ENCODE measurements around the gene TRAPPC2. TPM values are rescaled to one million over a fixed set of nuclear protein-coding genes. Genes with fewer than 3 reads are reported as not detected.

Gene TRAPPC2
- total and polyA plus RNA-seq, 4 donors: 6.5 to 18.5 (median 15.3) TPM

DNA sequence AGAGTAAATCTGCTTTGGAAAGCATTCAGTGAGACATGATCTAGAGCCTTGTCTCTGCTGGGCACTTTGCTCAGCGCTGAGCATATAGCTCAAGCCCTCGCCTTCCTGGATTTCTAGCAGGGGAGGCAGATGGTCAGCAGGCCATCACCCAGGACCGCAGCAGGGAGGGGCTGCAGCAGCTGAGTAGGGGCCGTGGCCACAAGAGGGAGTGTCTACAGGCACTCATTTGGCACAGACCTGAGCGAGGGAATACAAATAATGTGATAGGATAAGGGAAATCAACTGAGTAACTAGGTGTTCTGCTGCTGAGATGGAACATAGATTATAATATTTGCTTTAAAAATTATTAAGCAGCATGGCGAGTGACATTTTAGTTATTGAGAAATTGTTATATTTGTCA, 30.3 kb upstream of the TRAPPC2 start:
- DNase-seq (no peak), ATAC-seq (ENCODE audit: low FRiP score) (no peak)
- Histone ChIP-seq H3K4me3 (ENCODE audit: low read length in 2 of 2) (no peak overlapping the region), H3K36me3 (ENCODE audit: control insufficient read depth in 1 of 2, insufficient read depth in 2 of 2, low read length in 1 of 2) (peaks cover 0 to 4% of the 10 kb centered on the region in 2 donors), H3K27me3 (ENCODE audit: control insufficient read depth in 1 of 2, insufficient read depth in 2 of 2, low read length in 1 of 2) (no peaks in the 10 kb centered on the region), H3K9me3 (ENCODE audit: control insufficient read depth, low read length) (no peaks in the 10 kb centered on the region), H3K4me1 (ENCODE audit: control insufficient read depth in 1 of 2, insufficient read depth in 2 of 2, low read length in 2 of 2) (peaks cover 0 to 2% of the 10 kb centered on the region in 2 donors), H3K27ac (ENCODE audit: low read depth in 1 of 2, low read length in 2 of 2) (no peak overlapping the region)
- WGBS, 2 donors: 57 to 70% methylated on average over 6 of the region's 6 CpGs
- intact Hi-C loops (cut with DNase I): loop anchor here in 1 of 2 donors (10.0 kb wide), 1 partner anchor 130 kb away; no protein-coding TSS in a partner anchor

DNA sequence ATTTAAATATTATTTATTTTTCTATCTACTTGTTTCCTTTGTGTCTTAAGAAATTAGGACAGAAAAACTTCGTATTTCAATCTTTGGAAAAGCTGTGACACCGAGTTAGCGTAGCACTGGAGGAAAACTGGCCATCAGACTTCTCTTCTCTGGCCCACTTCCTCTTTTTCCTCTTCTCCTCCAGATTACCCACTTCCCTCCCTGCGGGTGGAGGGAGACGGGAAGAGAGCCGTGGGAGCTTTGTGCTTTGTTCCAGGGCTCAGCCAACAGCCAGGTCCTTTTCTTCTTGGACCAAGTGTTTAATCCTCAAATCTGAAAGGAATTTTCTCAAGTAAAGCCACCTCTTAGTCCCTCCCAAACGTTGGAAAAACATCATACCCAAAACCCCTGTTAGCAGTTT, 29.9 kb upstream of the TRAPPC2 start:
- Histone ChIP-seq H3K9me3 (ENCODE audit: control insufficient read depth, low read length) (no peaks in the 10 kb centered on the region), H3K4me1 (ENCODE audit: control insufficient read depth in 1 of 2, insufficient read depth in 2 of 2, low read length in 2 of 2) (peaks cover 0 to 2% of the 10 kb centered on the region in 2 donors), H3K27ac (ENCODE audit: low read depth in 1 of 2, low read length in 2 of 2) (no peak overlapping the region), H3K4me3 (ENCODE audit: low read length in 2 of 2) (no peak overlapping the region), H3K36me3 (ENCODE audit: control insufficient read depth in 1 of 2, insufficient read depth in 2 of 2, low read length in 1 of 2) (no peaks in the 10 kb centered on the region), H3K27me3 (ENCODE audit: control insufficient read depth in 1 of 2, insufficient read depth in 2 of 2, low read length in 1 of 2) (no peaks in the 10 kb centered on the region)
- intact Hi-C loops (cut with DNase I): loop anchor here in 1 of 2 donors (10.0 kb wide), 1 partner anchor 131 kb away; no protein-coding TSS in a partner anchor
- ATAC-seq (ENCODE audit: low FRiP score) (no peak), DNase-seq (no peak)
- WGBS, 2 donors: 32 to 50% methylated on average over 7 of the region's 7 CpGs

DNA sequence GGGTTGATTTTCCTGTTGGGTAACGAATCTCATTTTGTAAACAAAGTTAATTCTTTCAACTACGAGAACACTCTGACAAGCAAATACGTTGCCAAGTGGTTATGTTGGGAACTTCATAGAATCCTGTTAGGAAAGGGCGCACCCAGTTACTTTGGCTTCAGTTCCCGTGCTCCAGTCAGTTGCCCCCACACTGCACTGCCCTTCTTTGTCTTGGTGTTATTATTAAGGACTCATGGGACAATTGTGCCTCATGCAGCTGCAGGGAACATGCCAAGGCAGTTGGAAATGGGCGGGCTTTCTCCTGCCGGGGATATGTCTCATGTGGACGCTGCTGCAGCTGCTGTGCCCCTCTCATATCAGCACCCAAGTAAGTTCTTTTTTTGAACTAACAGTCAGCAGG, 29.1 kb upstream of the TRAPPC2 start:
- WGBS, 2 donors: 7 to 47% methylated on average over 8 of the region's 8 CpGs
- intact Hi-C loops (cut with DNase I): loop anchor here in 1 of 2 donors (10.0 kb wide), 1 partner anchor 131 kb away; no protein-coding TSS in a partner anchor
- Histone ChIP-seq H3K9me3 (ENCODE audit: control insufficient read depth, low read length) (no peaks in the 10 kb centered on the region), H3K27ac (ENCODE audit: low read depth in 1 of 2, low read length in 2 of 2) (no peak overlapping the region), H3K4me3 (ENCODE audit: low read length in 2 of 2) (no peak overlapping the region), H3K36me3 (ENCODE audit: control insufficient read depth in 1 of 2, insufficient read depth in 2 of 2, low read length in 1 of 2) (peaks cover 0 to 2% of the 10 kb centered on the region in 2 donors), H3K4me1 (ENCODE audit: control insufficient read depth in 1 of 2, insufficient read depth in 2 of 2, low read length in 2 of 2) (peaks cover 0 to 2% of the 10 kb centered on the region in 2 donors), H3K27me3 (ENCODE audit: control insufficient read depth in 1 of 2, insufficient read depth in 2 of 2, low read length in 1 of 2) (no peaks in the 10 kb centered on the region)
- ATAC-seq (ENCODE audit: low FRiP score) (peak; percentile 56), DNase-seq (peak in 1 of 2 donors; percentile 48)

DNA sequence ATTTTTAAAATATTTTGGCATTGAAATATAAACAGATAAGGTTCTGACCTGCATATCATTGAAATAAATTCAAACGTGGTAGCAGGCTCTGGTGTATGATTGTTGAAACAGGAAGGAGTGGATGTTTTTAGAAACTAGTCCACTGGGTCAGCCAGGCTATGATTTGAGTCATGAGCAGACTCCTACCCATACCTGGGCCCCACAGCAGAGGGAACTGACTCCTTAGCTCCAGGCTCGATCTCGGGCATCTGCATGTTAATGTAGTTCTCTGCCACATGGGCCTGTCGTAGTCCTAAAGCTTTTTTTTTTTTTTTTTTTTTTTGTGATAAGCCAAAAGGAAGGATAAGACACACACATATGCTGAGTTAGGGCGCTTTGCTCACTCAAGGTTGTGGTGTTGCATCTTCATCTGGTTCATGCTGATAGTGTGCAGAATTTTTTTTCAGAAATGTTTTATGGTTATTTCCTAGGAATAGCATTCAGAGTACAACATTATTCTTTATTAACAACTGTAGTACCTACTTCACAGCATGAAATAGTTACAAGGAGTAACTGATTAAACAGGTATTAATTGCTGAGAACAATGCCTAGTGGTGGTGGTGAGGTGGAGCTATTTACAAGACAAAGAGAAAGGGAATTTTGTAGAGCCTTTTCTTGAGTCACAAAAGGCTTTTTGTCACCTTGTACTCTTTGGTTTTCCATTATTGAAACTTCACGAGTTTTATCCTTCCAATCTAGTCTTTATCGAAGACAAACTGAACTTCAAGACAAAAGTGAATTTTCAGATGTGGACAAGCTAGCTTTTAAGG, 27.4 kb upstream of the TRAPPC2 start:
- H3K27ac ChIP-seq (ENCODE audit: low read depth in 1 of 2, low read length in 2 of 2): no peak overlapping the region
- peaks cover 0 to 2% of the 10 kb centered on the region in 2 donors for H3K4me1 ChIP-seq (ENCODE audit: control insufficient read depth in 1 of 2, insufficient read depth in 2 of 2, low read length in 2 of 2)
- peaks cover 2% of the 10 kb centered on the region in 2 donors for H3K36me3 ChIP-seq (ENCODE audit: control insufficient read depth in 1 of 2, insufficient read depth in 2 of 2, low read length in 1 of 2)
- intact Hi-C loops (cut with DNase I): loop anchor here in 1 of 2 donors (10.0 kb wide), 1 partner anchor 133 kb away; no protein-coding TSS in a partner anchor
- 43 to 60% methylated on average over 7 of the region's 7 CpGs for WGBS, 2 donors
- no peak overlapping the region for H3K4me3 ChIP-seq (ENCODE audit: low read length in 2 of 2)
- DNase-seq (no peak), ATAC-seq (ENCODE audit: low FRiP score) (no peak)
- no peaks in the 10 kb centered on the region for H3K27me3 ChIP-seq (ENCODE audit: control insufficient read depth in 1 of 2, insufficient read depth in 2 of 2, low read length in 1 of 2)
- H3K9me3 ChIP-seq (ENCODE audit: control insufficient read depth, low read length): no peaks in the 10 kb centered on the region

DNA sequence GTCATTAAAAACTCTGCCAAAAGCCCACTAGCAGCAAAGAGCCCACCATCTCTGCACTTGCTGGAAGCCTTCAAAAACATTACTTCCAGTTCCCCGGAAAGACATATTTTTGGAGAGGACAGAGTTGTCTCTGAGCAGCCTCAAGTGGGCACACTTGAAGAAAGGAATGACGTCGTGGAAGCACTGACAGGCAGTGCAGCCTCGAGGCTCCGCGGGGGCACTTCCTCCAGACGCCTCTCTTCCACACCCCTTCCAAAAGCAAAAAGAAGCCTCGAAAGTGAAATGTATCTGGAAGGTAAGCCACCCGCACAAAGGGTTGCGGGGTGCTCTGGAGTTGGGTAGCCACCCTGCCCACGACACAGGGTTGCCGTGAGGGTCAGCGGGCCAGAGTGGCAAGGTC, 26.0 kb upstream of the TRAPPC2 start:
- ATAC-seq (ENCODE audit: low FRiP score) (no peak), DNase-seq (no peak)
- no peaks in the 10 kb centered on the region for H3K27me3 ChIP-seq (ENCODE audit: control insufficient read depth in 1 of 2, insufficient read depth in 2 of 2, low read length in 1 of 2)
- H3K27ac ChIP-seq (ENCODE audit: low read depth in 1 of 2, low read length in 2 of 2): no peak overlapping the region
- H3K4me3 ChIP-seq (ENCODE audit: low read length in 2 of 2): no peak overlapping the region
- no peaks in the 10 kb centered on the region for H3K9me3 ChIP-seq (ENCODE audit: control insufficient read depth, low read length)
- peaks cover 0 to 2% of the 10 kb centered on the region in 2 donors for H3K4me1 ChIP-seq (ENCODE audit: control insufficient read depth in 1 of 2, insufficient read depth in 2 of 2, low read length in 2 of 2)
- intact Hi-C loops (cut with DNase I): loop anchor here in 1 of 2 donors (10.0 kb wide), 1 partner anchor 134 kb away; no protein-coding TSS in a partner anchor
- H3K36me3 ChIP-seq (ENCODE audit: control insufficient read depth in 1 of 2, insufficient read depth in 2 of 2, low read length in 1 of 2): peaks cover 2% of the 10 kb centered on the region in 2 donors
- WGBS, 2 donors: 60 to 81% methylated on average over 13 of the region's 13 CpGs

DNA sequence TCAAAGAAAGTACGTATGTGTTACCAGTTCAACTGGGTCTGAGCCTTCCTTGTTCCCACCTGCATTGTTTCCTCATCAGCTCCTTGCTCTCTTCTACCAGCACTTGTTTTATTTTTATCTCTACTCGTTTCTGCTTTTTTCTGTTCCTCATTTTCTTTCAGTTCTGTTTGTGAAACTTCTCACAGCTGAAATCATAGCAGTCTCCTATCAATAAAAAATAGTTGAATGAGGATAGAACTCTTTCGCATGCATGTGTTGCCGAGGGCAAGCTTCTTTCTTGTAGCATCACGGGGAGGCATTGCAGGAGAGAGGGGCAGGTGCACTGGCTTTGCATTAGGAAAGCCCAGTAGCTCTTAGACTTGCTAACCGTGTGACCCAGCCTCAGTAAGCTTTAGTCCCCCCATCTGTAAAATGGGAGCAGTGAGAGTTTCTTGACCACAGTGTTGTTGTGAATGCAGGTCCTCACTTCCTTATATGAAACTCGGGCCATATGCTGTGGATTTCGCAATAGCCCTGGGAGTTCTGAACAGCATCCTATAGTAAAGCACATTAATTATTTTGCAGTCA, 24.8 kb upstream of the TRAPPC2 start:
- H3K9me3 ChIP-seq (ENCODE audit: control insufficient read depth, low read length): no peaks in the 10 kb centered on the region
- DNase-seq: no peak
- H3K27me3 ChIP-seq (ENCODE audit: control insufficient read depth in 1 of 2, insufficient read depth in 2 of 2, low read length in 1 of 2): no peaks in the 10 kb centered on the region
- intact Hi-C loops (cut with DNase I): loop anchor here in 1 of 2 donors (5.0 kb wide), 1 partner anchor 268 kb away; the partner anchor contains the start of gene GEMIN8
- H3K4me3 ChIP-seq (ENCODE audit: low read length in 2 of 2): no peak overlapping the region
- 82 to 88% methylated on average over 8 of the region's 8 CpGs for WGBS, 2 donors
- H3K36me3 ChIP-seq (ENCODE audit: control insufficient read depth in 1 of 2, insufficient read depth in 2 of 2, low read length in 1 of 2): peaks cover 2% of the 10 kb centered on the region in 2 donors
- no peak for ATAC-seq (ENCODE audit: low FRiP score)
- H3K4me1 ChIP-seq (ENCODE audit: control insufficient read depth in 1 of 2, insufficient read depth in 2 of 2, low read length in 2 of 2): peaks cover 0 to 2% of the 10 kb centered on the region in 2 donors
- no peak overlapping the region for H3K27ac ChIP-seq (ENCODE audit: low read depth in 1 of 2, low read length in 2 of 2)

DNA sequence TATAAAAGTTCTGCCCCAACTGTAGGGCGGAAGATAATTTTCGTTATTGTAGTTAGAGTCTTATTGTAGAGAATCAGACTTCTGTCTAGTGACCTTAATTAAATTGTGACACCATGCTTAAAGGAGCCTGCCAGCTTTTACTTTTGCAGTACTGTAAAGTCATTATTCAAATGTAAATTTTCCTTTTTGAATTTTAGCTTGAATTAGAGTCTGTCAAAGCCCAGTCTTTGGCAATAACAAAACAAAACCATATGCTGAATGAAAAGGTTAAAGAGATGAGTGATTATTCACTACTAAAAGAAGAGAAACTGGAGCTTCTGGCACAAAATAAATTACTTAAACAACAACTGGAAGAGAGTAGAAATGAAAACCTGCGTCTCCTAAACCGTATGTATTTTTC, 22.0 kb upstream of the TRAPPC2 start:
- intact Hi-C loops (cut with DNase I): loop anchor here in 1 of 2 donors (5.0 kb wide), 1 partner anchor 271 kb away; the partner anchor contains the start of gene GEMIN8
- H3K36me3 ChIP-seq (ENCODE audit: control insufficient read depth in 1 of 2, insufficient read depth in 2 of 2, low read length in 1 of 2): peaks cover 2% of the 10 kb centered on the region in 2 donors
- DNase-seq (no peak), ATAC-seq (ENCODE audit: low FRiP score) (no peak)
- H3K27me3 ChIP-seq (ENCODE audit: control insufficient read depth in 1 of 2, insufficient read depth in 2 of 2, low read length in 1 of 2): no peaks in the 10 kb centered on the region
- no peak overlapping the region for H3K27ac ChIP-seq (ENCODE audit: low read depth in 1 of 2, low read length in 2 of 2)
- H3K9me3 ChIP-seq (ENCODE audit: control insufficient read depth, low read length): no peaks in the 10 kb centered on the region
- no peaks in the 10 kb centered on the region for H3K4me1 ChIP-seq (ENCODE audit: control insufficient read depth in 1 of 2, insufficient read depth in 2 of 2, low read length in 2 of 2)
- no peak overlapping the region for H3K4me3 ChIP-seq (ENCODE audit: low read length in 2 of 2)
- WGBS, 2 donors: 91 to 93% methylated on average over 4 of the region's 4 CpGs

DNA sequence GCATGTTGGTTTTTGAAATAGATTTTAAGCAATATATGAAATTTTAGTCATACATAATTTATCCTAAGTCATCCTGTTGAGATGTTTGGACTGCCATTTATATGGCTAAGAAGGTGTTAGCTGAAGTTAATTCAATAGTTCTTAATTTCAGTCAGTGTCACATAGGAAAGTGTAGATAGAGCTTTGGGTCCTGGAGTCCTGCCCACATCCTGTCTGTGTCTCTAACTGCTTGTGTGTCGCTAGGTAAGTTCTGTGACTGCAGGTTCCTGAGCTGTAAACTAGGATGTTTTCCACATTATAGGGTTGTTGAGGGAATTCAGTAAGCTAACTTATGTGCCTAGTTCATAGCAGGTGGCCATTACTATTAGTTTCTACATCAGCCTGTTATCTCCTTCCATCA, 20.8 kb upstream of the TRAPPC2 start:
- intact Hi-C loops (cut with DNase I): loop anchor here in 1 of 2 donors (5.0 kb wide), 1 partner anchor 272 kb away; the partner anchor contains the start of gene GEMIN8
- Histone ChIP-seq H3K27me3 (ENCODE audit: control insufficient read depth in 1 of 2, insufficient read depth in 2 of 2, low read length in 1 of 2) (no peaks in the 10 kb centered on the region), H3K4me3 (ENCODE audit: low read length in 2 of 2) (no peak overlapping the region), H3K9me3 (ENCODE audit: control insufficient read depth, low read length) (no peaks in the 10 kb centered on the region), H3K36me3 (ENCODE audit: control insufficient read depth in 1 of 2, insufficient read depth in 2 of 2, low read length in 1 of 2) (peaks cover 2% of the 10 kb centered on the region in 2 donors), H3K4me1 (ENCODE audit: control insufficient read depth in 1 of 2, insufficient read depth in 2 of 2, low read length in 2 of 2) (no peaks in the 10 kb centered on the region), H3K27ac (ENCODE audit: low read depth in 1 of 2, low read length in 2 of 2) (no peak overlapping the region)
- DNase-seq (no peak), ATAC-seq (ENCODE audit: low FRiP score) (no peak)
- WGBS, 2 donors: 81 to 84% methylated on average over 1 of the region's 1 CpG
